MM.1S (cell line): ENCODE results near the gene ZNF546.

Source experiments
- CTCF ChIP-seq: fragments of 300-600 bp; sonication (generic); IDR thresholded peaks from 2 replicates; pipeline ENCODE4 v1.5.1; 2016; ENCODE audit warnings: antibody characterized with exemption, low read length, mixed read lengths
- EZH2 ChIP-seq: fragments of 300-600 bp; sonication (generic); optimal IDR thresholded peaks from 2 replicates; pipeline ENCODE3; 2017; ENCODE audit warnings: low read depth, mild to moderate bottlenecking, antibody characterized with exemption, low read length, mixed read lengths
- EZH2phosphoT487 ChIP-seq: fragments of 300-600 bp; sonication (generic); IDR thresholded peaks from 2 replicates; pipeline ENCODE4 v1.6.1; 2018; ENCODE audit warnings: antibody characterized with exemption, low read length

- TF ChIP-seq CTCF (no peak), EZH2 (no peak), EZH2phosphoT487 (no peak)
These were observed 1.1 kb upstream of the ZNF546 start for GRCh38 chr19:39995794-39996193.
